Left kidney (tissue), 2 donors: ENCODE results near the gene RNF215. TPM values are rescaled to one million over a fixed set of nuclear protein-coding genes. Genes with fewer than 3 reads are reported as not detected.
"Not testable (repeated sequence)": the region's sequence is repeated elsewhere in the genome, so short reads cannot be mapped to it uniquely, and the experiment has no call there.

ENCODE experiments used
- DNase-seq: peaks from one replicate; pipeline ENCODE4 v3.0.0-alpha.2; 2013
- polyA plus RNA-seq: library from polyadenylated mRNA; unstranded; fragments of 120-200 nt; gene quantifications from one replicate; pipeline ENCODE4 v1.2.1, GENCODE V29; 2013; ENCODE audit not compliant: insufficient read length

The RNF215 gene
- polyA plus RNA-seq, 1 donor = 22.2 TPM

GRCh38 chr22:30362651-30363281 lies 24.4 kb downstream of the RNF215 start:
- DNase-seq = no peak

DNA sequence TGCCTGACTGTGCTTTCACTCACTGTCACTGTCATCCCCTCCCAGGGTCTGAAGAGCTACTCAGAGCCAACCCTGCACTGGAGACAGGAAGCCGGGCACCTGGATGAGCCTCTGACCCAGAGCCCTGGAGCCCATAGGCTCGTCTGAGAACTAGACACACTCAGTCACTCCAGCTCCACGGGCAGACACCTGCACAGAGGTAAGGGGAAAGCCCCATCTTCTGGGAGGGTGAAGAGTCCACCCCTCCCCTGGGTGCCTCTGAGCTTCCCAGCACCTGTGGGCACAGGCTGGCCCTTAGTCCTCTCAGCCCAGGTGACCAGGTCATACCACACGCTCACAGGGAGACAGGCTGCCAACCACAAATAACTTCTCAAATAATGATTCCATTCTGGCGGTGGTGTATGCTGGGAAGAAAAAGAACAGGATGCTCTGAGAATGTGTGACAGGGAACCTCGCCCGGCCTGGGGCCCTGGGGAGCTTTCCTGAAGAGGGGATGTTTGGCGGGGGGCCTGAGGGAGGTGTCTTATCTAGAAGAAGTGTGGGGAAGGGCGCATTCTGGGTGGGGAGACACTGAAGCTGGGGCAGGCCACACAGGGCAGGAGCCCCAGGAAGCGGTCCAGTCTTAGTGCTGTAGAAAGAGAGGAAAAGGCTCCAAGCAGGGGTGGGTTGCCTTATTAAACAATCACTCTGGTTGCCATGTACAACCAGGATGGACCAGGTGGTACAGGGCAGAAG lies 25.1 kb downstream of the RNF215 start:
- no peak for DNase-seq

DNA sequence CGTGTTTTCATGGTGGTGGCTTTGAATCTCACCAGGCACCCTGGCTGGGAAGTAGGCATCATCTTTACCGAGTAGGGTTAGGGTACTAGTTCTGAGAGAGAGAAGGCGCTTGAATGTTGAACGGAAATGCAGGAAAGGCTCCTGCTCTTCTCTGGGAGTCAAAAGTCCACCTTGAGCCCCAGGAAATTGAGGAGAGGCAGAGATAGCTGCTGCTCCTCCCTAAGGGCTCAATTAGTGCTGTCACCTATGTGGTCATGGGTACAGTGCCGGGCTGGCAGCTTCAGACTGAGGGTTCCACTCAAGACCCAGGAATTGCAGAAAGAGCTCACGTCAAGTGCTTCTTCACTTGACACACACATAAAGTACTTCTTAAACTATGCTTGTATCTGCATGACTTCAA lies 28.7 kb downstream of the RNF215 start:
- DNase-seq = no peak

GRCh38 chr22:30357650-30358215 lies 29.5 kb downstream of the RNF215 start:
- DNase-seq = no peak

- DNase-seq = peak; percentile 58
Measured at GRCh38 chr22:30357236-30357570, 30.0 kb downstream of the RNF215 start.

GRCh38 chr22:30356449-30357235 lies 30.6 kb downstream of the RNF215 start, which contains the start of the genes CCDC157 and SF3A1:
Gene CCDC157 (plus strand): TSS chr22:30357007. CDS start chr22:30366001, 8,994 bp downstream.
Gene SF3A1 (minus strand): TSS chr22:30356894. CDS start chr22:30356792, 102 bp downstream.
- peak; percentile 90 for DNase-seq

GRCh38 chr22:30354644-30355043 lies 32.6 kb downstream of the RNF215 start:
- DNase-seq = no peak

DNA sequence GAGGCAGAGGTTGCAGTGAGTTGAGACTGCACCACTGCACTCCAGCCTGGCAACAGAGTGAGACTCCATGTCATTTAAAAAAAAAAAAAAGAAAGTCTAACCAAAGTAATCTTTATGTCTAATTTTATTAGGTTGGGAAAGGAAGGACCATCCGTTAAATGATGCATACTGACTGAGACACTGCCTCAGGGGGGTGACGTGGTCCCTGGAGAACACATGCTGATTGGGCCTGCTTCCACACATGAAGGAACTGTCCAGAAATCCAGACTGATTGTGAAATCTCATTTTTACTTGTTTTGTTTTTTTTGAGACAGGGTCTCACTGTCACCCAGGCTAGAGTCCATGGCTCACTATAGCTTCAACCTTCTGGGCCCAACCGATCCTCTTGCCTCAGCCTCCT lies 36.0 kb downstream of the RNF215 start:
- DNase-seq = no peak

- no peak for DNase-seq
Measured at GRCh38 chr22:30348809-30349208, 38.4 kb downstream of the RNF215 start.

DNA sequence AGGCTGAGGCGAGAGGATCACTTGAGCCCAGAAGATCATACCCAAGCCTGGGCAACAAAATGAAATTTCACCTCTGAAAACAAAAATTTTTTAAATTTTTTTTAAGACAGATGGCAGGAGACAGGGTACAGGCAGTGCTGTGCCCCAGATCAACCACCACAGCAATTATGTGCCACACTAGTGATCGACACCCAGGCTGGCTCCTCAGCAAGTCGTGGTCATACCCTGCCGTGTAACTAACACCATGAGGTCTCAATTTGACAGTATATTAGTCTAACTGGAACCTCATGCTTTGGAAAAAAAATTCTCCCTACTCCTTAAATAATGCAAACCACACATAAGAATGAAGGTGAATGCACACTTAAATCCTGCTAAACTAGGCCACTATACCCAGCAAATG lies 38.8 kb downstream of the RNF215 start:
- no peak for DNase-seq

- no peak for DNase-seq
Measured at GRCh38 chr22:30347255-30347892, 39.8 kb downstream of the RNF215 start.

DNA sequence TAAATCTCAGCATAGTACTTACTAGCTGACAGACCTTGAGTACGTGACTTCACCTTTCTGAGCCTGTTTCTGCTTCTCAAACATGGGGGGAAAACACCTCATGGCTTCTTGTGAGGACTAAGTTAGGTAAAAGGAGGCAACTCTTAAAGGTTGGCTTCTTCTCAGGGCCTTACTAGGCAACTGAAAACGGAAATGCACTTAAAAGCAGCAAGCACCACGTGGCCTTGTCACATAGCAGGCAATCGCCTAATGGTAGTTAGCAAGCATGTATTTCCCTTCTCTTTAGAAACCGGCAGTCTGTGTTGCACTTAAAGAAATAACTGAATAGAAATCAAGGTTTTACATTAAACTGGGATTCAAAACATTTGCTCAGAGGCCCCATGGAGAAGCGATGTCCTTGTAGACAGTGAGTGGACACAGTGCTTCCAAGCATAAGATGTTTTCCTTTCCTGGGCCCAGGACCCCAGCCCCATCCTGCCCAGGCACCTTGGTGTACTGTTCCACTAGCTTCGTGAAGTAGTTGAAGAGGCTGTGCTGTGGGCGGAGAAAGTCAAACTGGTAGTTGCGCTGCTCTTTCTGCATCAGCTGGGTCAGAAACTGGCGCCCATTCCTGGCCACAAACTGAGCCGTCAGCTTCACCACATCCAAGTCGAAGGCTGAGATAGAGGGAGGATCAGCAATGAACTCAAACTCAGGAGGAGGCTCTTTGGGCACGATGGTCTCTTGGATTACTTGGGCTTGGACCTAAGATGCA lies 42.6 kb downstream of the RNF215 start:
- DNase-seq = no peak

DNA sequence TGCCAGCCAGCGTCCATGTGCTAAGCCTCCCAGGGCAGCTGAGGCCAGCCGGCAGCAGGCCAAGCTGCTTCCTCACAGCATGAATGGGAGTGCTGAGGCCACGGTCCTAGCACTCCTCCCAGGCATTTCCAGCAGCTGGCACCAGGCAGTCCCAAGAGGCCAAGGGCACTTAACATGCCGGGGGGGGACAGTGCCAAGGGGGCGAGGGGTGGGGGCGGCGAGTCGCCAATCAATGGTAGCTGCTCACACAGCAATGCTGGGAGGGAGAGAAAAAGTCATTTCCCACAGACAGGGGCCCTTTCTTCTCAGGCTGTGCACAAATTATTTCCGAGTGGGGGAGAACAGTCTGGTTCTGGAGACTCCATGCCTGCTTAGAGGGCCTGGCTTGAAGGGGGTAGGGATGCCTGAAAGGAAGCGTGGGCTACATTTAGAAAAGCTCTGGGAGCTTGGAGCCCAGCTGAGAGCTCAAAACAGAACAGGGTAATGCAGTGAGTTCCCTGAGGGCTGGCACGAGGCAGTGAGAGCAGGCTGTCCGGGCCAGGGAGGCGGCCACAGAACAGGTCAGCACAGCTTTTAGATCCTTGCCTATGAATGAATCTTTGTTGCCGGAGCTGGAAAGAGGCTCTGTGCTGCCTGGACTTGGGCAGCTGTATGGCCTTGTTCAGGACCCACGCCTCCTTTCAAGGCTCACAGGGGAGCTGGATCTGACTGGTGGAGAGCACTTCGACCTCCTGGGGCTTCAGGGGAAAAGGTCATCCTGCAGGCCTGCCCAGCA lies 46.1 kb downstream of the RNF215 start:
- no peak for DNase-seq

GRCh38 chr22:30338802-30339201 lies 48.4 kb downstream of the RNF215 start:
- no peak for DNase-seq

DNA sequence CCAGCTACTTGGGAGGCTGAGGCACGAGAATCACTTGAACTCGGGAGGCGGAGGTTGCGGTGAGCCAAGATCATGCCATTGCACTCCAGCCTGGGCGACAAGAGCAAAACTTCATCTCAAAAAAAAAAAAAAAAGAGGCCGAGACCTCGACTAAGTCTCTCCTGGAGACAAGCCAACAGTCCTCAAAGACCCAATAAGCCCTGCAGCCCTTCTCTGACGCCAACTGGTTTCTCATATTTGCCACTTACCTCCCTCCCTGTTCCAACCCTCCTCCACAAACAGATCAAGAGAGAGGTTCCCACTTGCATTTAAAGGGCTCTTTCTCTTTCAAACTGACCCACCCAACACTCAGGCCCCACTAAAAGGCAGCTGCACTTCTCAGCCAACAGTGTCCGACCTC lies 48.9 kb downstream of the RNF215 start:
- not testable (repeated sequence) for DNase-seq

DNA sequence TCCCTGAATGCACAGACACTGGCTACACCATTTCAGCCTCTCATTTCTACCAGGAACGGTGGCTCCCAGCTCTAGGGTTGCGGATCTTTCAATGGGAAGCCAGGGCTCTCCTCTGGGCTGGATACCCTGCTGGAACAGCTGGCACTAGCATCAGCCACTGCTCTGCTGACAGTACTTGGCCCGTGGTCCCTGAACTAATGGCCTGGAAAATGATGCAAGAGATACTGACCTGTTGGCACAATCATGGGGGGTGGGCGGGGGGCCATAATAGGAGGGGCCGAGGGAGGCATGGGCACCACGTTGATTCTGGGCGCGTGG lies 49.8 kb downstream of the RNF215 start:
- no peak for DNase-seq

DNA sequence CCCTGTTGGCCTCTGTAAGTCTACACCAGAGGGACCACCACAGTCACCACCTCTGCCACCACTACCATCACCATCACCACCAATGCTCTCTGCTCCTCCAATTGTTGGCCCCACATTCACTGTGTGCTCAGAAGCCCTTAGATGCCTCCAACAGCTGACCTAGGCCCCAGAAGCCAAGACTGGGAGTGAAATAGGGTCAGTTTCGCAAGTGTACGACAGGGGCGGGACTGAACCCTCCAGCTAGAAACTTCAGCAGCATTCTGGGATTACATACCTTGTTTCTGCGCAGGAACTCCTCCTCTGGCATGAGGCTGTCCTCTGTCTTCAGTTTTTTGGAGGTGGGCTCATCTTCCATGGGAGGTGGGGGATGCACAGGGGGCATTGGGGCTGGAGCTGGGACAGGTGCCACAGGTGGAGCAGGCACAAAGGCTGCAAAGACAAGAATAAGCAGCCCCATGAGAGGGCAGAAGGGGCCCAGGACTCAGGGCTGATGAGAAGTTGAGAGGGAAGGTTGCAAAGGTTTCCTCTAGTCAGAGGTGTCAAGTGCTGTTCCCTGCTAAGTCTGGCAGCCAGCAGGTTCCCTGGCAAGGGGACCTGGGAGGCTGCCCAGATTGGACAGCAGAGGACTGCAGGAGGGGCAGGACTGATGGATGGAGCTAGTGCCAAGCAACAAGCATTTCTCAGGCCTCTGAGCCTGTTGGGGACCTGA lies 50.3 kb downstream of the RNF215 start:
- no peak for DNase-seq

GRCh38 chr22:30335236-30335635 lies 52.0 kb downstream of the RNF215 start:
- DNase-seq = no peak

GRCh38 chr22:30334646-30335045 lies 52.6 kb downstream of the RNF215 start:
- DNase-seq = no peak

DNA sequence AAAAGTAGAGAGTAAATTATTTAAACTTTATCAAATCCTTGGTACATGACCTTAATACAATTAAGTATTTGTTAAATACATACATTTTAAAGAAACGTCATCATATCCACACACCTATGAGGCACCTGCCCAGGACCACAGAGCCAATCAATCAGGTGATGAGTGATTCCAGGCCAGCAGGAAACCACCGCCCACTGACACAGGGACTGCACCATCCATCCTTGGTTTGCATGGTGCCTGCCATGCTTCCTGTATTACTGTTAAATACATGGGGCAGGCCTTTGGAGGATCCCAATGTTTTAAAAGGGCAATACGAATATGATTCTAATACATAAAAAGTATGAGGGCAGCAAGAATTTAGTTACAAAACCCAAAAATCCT lies 53.5 kb downstream of the RNF215 start:
- DNase-seq = no peak
